Left ventricle myocardium inferior (tissue), 1 donor: ENCODE data around the gene ZNF821. TPM values are rescaled to one million over a fixed set of nuclear protein-coding genes. Genes with fewer than 3 reads are reported as not detected.

Experiments used
- DNase-seq: peaks from one replicate; pipeline ENCODE4 v3.0.0-alpha.2; 2020
- H3K27ac ChIP-seq: fragments of 200-600 bp; replicated peaks from 2 replicates; pipeline ENCODE4 v1.8.0; 2021
- H3K27me3 ChIP-seq: fragments of 200-600 bp; 2 replicates; pipeline ENCODE4 v1.8.0; 2021; ENCODE audit warnings: low read depth
- H3K36me3 ChIP-seq: fragments of 200-600 bp; 2 replicates; pipeline ENCODE4 v1.8.0; 2021
- H3K4me1 ChIP-seq: fragments of 200-600 bp; 2 replicates; pipeline ENCODE4 v1.8.0; 2021
- H3K4me3 ChIP-seq: fragments of 200-600 bp; 2 replicates; pipeline ENCODE4 v1.8.0; 2021; ENCODE audit warnings: mild to moderate bottlenecking, moderate library complexity
- H3K9me3 ChIP-seq: fragments of 200-600 bp; replicated peaks from 2 replicates; pipeline ENCODE4 v1.8.0; 2021
- CTCF ChIP-seq: fragments of 200-600 bp; IDR thresholded peaks from 2 replicates; pipeline ENCODE4 v1.8.0; 2021; ENCODE audit warnings: antibody characterized with exemption, mild to moderate bottlenecking, borderline replicate concordance
- intact Hi-C: fragments of 100-400 bp; cut with micrococcal nuclease; formaldehyde crosslinking; loops from one replicate; pipeline ENCODE4 v1.11.0; 2022
- long read RNA-seq: library from polyadenylated mRNA; unstranded; transcript quantifications from one replicate; pipeline ENCODE4 v2.0.0, GENCODE V29; 2021
- total RNA-seq: library from RNA; stranded (reverse); fragmentation: NEBNext Ultra II Directional; extraction: Animal tissue kit (Norgen Biotek cat#: 25700); gene quantifications from one replicate; pipeline ENCODE4 v1.2.1, GENCODE V29; 2021
- donor health status: DM: no; HTN: yes; CAD: no; lungs with severe emphysema.

The ZNF821 gene, protein sequence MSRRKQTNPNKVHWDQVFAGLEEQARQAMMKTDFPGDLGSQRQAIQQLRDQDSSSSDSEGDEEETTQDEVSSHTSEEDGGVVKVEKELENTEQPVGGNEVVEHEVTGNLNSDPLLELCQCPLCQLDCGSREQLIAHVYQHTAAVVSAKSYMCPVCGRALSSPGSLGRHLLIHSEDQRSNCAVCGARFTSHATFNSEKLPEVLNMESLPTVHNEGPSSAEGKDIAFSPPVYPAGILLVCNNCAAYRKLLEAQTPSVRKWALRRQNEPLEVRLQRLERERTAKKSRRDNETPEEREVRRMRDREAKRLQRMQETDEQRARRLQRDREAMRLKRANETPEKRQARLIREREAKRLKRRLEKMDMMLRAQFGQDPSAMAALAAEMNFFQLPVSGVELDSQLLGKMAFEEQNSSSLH
- total RNA-seq, result 3.0 TPM
- long read RNA-seq, partial matches to known transcripts, result 0 of 6 reads
- long read RNA-seq, other reads (novel, unspliced or antisense), result 3 of 6 reads

DNA sequence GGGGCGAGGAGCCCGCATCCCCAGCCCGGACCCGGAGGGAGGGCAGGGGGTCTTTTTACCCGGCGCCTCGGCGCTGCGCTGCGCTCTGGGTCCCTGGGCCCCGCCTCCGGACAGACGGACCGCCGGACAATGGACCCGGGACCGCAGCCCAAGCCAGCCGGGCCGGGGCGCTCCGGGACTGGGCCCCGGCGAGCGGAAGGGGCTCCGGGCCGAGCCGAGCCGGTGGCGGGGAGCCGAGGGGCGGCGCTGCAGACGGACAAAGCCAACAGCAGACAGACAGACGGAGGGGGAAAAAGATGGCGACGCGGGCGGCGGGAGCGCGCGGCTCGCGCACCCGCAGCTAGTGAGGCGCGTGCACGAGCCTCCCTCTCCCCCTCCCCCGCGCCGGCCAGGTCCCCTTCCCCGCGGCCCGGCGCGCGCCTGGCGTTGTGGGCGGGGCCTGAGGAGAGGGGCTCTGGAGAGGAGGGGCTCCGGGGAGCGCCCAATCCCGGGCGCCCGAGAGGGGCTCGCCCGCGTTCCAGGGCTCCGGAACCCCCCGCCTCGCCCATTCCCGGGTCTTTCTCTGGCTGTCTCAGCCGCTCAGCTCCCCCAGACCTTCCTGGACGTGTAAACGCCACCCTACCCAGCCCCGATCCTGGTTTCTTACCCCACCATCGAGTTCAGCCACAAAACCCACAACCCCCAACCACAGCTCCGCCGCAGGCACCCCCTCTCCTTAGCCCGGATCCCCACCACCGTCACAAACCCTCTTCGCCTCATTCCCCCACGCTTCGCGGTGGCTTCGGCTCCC, at the start of gene ZNF821:
TSS of gene ZNF821 (minus strand) at position 334 of the 790 bp plus-strand sequence. CDS start 4,236 bp downstream, outside the sequence.
- intact Hi-C loops, result loop anchor here (5.0 kb wide), 1 partner anchor 78 kb away; no protein-coding TSS in a partner anchor
- no peaks in the 10 kb centered on the region for H3K9me3 ChIP-seq
- peak; percentile 64 for TF ChIP-seq CTCF
- peaks cover 32% of the 10 kb centered on the region for H3K4me1 ChIP-seq
- peaks cover 19% of the 10 kb centered on the region for H3K36me3 ChIP-seq
- DNase-seq, result peak; percentile 82
- H3K27me3 ChIP-seq, result no peaks in the 10 kb centered on the region
- peak within 1 kb of the TSS; percentile 97 for H3K4me3 ChIP-seq
- peak within 1 kb of the TSS; percentile 90 for H3K27ac ChIP-seq

DNA sequence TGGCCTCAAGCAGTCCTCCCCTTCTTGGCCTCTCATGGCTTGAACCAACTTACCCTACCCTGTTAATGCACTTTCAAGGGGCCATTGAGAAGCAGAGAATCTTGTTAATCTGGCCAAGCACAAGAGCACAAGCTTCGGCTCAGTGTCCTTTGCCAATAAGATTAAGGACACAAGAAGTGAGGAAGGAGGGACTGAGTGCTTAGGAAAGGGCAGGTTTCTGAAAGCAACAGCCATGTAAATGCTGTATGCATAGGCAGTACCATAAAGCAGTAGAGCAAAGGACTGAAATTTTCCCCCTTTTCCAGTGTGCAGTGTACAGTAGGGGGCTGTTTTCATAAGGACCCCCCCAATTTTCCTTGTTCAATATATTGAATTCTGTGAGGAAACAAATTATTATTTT, 49.0 kb upstream of the ZNF821 start:
- DNase-seq, result no peak
- Histone ChIP-seq H3K27ac (no peak overlapping the region), H3K27me3 (no peaks in the 10 kb centered on the region), H3K9me3 (no peaks in the 10 kb centered on the region), H3K4me1 (peaks cover 58% of the 10 kb centered on the region), H3K4me3 (no peak overlapping the region), H3K36me3 (peaks cover 31% of the 10 kb centered on the region)
- intact Hi-C loops, result no loop called here
- no peak for TF ChIP-seq CTCF

- Histone ChIP-seq H3K9me3 (no peaks in the 10 kb centered on the region), H3K36me3 (peaks cover 43% of the 10 kb centered on the region), H3K27me3 (no peaks in the 10 kb centered on the region), H3K4me1 (peaks cover 72% of the 10 kb centered on the region), H3K4me3 (no peak overlapping the region), H3K27ac (no peak overlapping the region)
- TF ChIP-seq CTCF, result no peak
- intact Hi-C loops, result no loop called here
- DNase-seq, result no peak
Observed at GRCh38 chr16:71931599-71931998, 47.6 kb upstream of the ZNF821 start.

DNA sequence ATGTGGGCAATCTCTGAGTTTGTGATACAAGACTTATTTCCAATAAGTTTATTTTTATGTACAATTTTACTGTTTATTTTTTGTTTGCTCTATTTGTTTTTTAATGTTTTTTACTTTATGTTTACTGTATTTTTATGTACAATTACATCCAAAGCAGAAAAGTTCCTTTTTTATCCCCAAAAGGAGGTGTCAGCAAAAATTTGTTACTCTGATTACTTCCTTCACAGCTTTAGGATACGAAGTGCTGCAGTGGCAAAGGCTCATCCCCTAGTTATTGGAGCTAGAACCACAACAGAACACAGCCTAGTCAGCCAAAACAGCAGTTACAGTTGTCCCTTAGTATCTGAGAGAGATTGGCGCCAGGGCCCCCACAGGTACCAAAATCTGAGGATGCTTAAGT, 47.0 kb upstream of the ZNF821 start:
- H3K27ac ChIP-seq, result no peak overlapping the region
- intact Hi-C loops, result no loop called here
- peaks cover 49% of the 10 kb centered on the region for H3K36me3 ChIP-seq

More for the DNA sequence above, 47.0 kb upstream of the ZNF821 start:
- Histone ChIP-seq H3K4me3 (no peak overlapping the region), H3K4me1 (peaks cover 78% of the 10 kb centered on the region), H3K27me3 (no peaks in the 10 kb centered on the region), H3K9me3 (no peaks in the 10 kb centered on the region)
- no peak for DNase-seq
- no peak for TF ChIP-seq CTCF
